Type B pancreatic cell (in vitro differentiated cells): ENCODE results near the gene FAHD2A. TPM values are rescaled to one million over a fixed set of nuclear protein-coding genes. Genes with fewer than 3 reads are reported as not detected.
"Not testable (repeated sequence)": the region's sequence is repeated elsewhere in the genome, so short reads cannot be mapped to it uniquely, and the experiment has no call there.

Experiments
- DNase-seq: peaks from one replicate; pipeline ENCODE4 v3.0.0; 2021; ENCODE audit warnings: mixed read lengths; ENCODE audit not compliant: unreplicated experiment; ENCODE audit errors: extremely low spot score
- H3K27ac Mint-ChIP-seq: 2 replicates; pipeline ENCODE4 v1.8.0; 2021; ENCODE audit warnings: mild to moderate bottlenecking, mixed read lengths
- H3K27me3 Mint-ChIP-seq: 2 replicates; pipeline ENCODE4 v1.8.0; 2021; ENCODE audit warnings: mixed read lengths
- H3K36me3 Mint-ChIP-seq: 2 replicates; pipeline ENCODE4 v1.8.0; 2021; ENCODE audit warnings: mixed read lengths
- H3K4me1 Mint-ChIP-seq: one replicate; pipeline ENCODE4 v1.8.0; 2021; ENCODE audit warnings: mixed read lengths; ENCODE audit not compliant: unreplicated experiment
- H3K4me3 Mint-ChIP-seq: 2 replicates; pipeline ENCODE4 v1.8.0; 2021; ENCODE audit warnings: mild to moderate bottlenecking, mixed read lengths
- H3K9me3 Mint-ChIP-seq: 2 replicates; pipeline ENCODE4 v1.8.0; 2021; ENCODE audit warnings: mixed read lengths
- total RNA-seq: library from RNA; stranded (reverse); gene quantifications from 2 replicates; pipeline ENCODE4 v1.2.1, GENCODE V29; 2021; ENCODE audit warnings: low replicate concordance

The FAHD2A gene
- total RNA-seq, 1 donor from 2014 or later: 39.2 TPM

GRCh38 chr2:95427196-95427867 is 24.8 kb downstream of the FAHD2A start:
- H3K9me3 Mint-ChIP-seq, H3K36me3 Mint-ChIP-seq, DNase-seq, H3K4me3 Mint-ChIP-seq, H3K4me1 Mint-ChIP-seq, H3K27ac Mint-ChIP-seq: not testable (repeated sequence)
- H3K27me3 Mint-ChIP-seq: peaks cover 13% of the 10 kb centered on the region

GRCh38 chr2:95429748-95430467 is 27.4 kb downstream of the FAHD2A start:
- not testable (repeated sequence) for H3K27ac Mint-ChIP-seq, H3K27me3 Mint-ChIP-seq, H3K9me3 Mint-ChIP-seq, H3K4me3 Mint-ChIP-seq, DNase-seq, H3K36me3 Mint-ChIP-seq, H3K4me1 Mint-ChIP-seq

- not testable (repeated sequence) for H3K4me1 Mint-ChIP-seq, H3K27me3 Mint-ChIP-seq, H3K4me3 Mint-ChIP-seq, H3K27ac Mint-ChIP-seq, H3K9me3 Mint-ChIP-seq, H3K36me3 Mint-ChIP-seq, DNase-seq
Observed at GRCh38 chr2:95433373-95433772, 30.9 kb downstream of the FAHD2A start.

GRCh38 chr2:95433973-95434372 is 31.5 kb downstream of the FAHD2A start:
- H3K4me1 Mint-ChIP-seq, H3K4me3 Mint-ChIP-seq, H3K36me3 Mint-ChIP-seq, H3K27me3 Mint-ChIP-seq, DNase-seq, H3K27ac Mint-ChIP-seq, H3K9me3 Mint-ChIP-seq: not testable (repeated sequence)

GRCh38 chr2:95434507-95435076 is 32.1 kb downstream of the FAHD2A start:
- not testable (repeated sequence) for H3K27ac Mint-ChIP-seq, H3K27me3 Mint-ChIP-seq, H3K4me3 Mint-ChIP-seq, H3K4me1 Mint-ChIP-seq, H3K36me3 Mint-ChIP-seq, H3K9me3 Mint-ChIP-seq, DNase-seq

GRCh38 chr2:95435162-95435871 is 32.8 kb downstream of the FAHD2A start:
- not testable (repeated sequence) for DNase-seq, H3K4me3 Mint-ChIP-seq, H3K27ac Mint-ChIP-seq, H3K4me1 Mint-ChIP-seq, H3K27me3 Mint-ChIP-seq, H3K36me3 Mint-ChIP-seq, H3K9me3 Mint-ChIP-seq

- H3K4me3 Mint-ChIP-seq, H3K9me3 Mint-ChIP-seq, H3K4me1 Mint-ChIP-seq, H3K27me3 Mint-ChIP-seq, H3K27ac Mint-ChIP-seq, H3K36me3 Mint-ChIP-seq, DNase-seq: not testable (repeated sequence)
Observed at GRCh38 chr2:95435872-95436209, 33.3 kb downstream of the FAHD2A start.

GRCh38 chr2:95442474-95443099 is 40.1 kb downstream of the FAHD2A start:
- not testable (repeated sequence) for H3K27me3 Mint-ChIP-seq

GRCh38 chr2:95445317-95445716 is 42.8 kb downstream of the FAHD2A start:
- H3K9me3 Mint-ChIP-seq, DNase-seq, H3K4me1 Mint-ChIP-seq, H3K4me3 Mint-ChIP-seq, H3K36me3 Mint-ChIP-seq, H3K27ac Mint-ChIP-seq, H3K27me3 Mint-ChIP-seq: not testable (repeated sequence)

More at GRCh38 chr2:95442474-95443099, 40.1 kb downstream of the FAHD2A start:
- not testable (repeated sequence) for H3K36me3 Mint-ChIP-seq, H3K4me1 Mint-ChIP-seq, H3K9me3 Mint-ChIP-seq, H3K27ac Mint-ChIP-seq, DNase-seq, H3K4me3 Mint-ChIP-seq

GRCh38 chr2:95463292-95463691 is 60.8 kb downstream of the FAHD2A start:
- H3K4me3 Mint-ChIP-seq, H3K27me3 Mint-ChIP-seq, H3K4me1 Mint-ChIP-seq, DNase-seq, H3K36me3 Mint-ChIP-seq, H3K27ac Mint-ChIP-seq, H3K9me3 Mint-ChIP-seq: not testable (repeated sequence)

Other genes starting within 250 kb of the FAHD2A start
- 21.1 and 26.1 TPM in 2 replicates for gene ZNF514, start 242.9 kb upstream of the FAHD2A start, total RNA-seq
- 4.2 and 6.2 TPM in 2 replicates for gene ZNF2, start 236.9 kb upstream of the FAHD2A start, total RNA-seq
- gene ZNF892, start 195.2 kb upstream of the FAHD2A start, total RNA-seq: 7.2 and 14.0 TPM in 2 replicates
- 18.5 and 31.5 TPM in 2 replicates for gene PROM2, start 128.3 kb upstream of the FAHD2A start, total RNA-seq
- gene KCNIP3, start 105.4 kb upstream of the FAHD2A start, total RNA-seq: 5.1 and 5.3 TPM in 2 replicates
- not detected in 2 replicates for gene TRIM43B, start 82.0 kb downstream of the FAHD2A start, total RNA-seq
- gene TRIM43, start 189.3 kb downstream of the FAHD2A start, total RNA-seq: not detected in 2 replicates